ENCODE results near the gene GLYAT.

Gene GLYAT

GRCh38 chr11:58768137-58768536 is 36.4 kb upstream of the GLYAT start:
- no peak overlapping the region for H3K4me3 Mint-ChIP-seq
- ATAC-seq (replicated peaks): no peak

GRCh38 chr11:58765078-58765477 is 33.3 kb upstream of the GLYAT start:
- Mint-ChIP-seq H3K27ac (no peak overlapping the region), H3K4me3 (no peak overlapping the region), H3K4me1 (ENCODE audit: low read depth in 2 of 2) (peaks cover 0 to 2% of the 10 kb centered on the region in 2 donors), H3K27me3 (peaks cover 38 to 41% of the 10 kb centered on the region in 2 donors), H3K9me3 (no peaks in the 10 kb centered on the region), H3K36me3 (ENCODE audit: insufficient read depth) (no peaks in the 10 kb centered on the region)
- ATAC-seq (replicated peaks) (no peak), DNase-seq (no peak)

More at GRCh38 chr11:58768137-58768536, 36.4 kb upstream of the GLYAT start:
- Mint-ChIP-seq H3K9me3 (no peaks in the 10 kb centered on the region), H3K4me1 (ENCODE audit: low read depth in 2 of 2) (peaks cover 0 to 4% of the 10 kb centered on the region in 2 donors), H3K36me3 (ENCODE audit: insufficient read depth) (no peaks in the 10 kb centered on the region), H3K27ac (no peak overlapping the region), H3K27me3 (peaks cover 53 to 54% of the 10 kb centered on the region in 2 donors)
- no peak for DNase-seq

- Mint-ChIP-seq H3K27ac (no peak overlapping the region), H3K27me3 (peaks cover 35 to 38% of the 10 kb centered on the region in 2 donors), H3K4me1 (ENCODE audit: low read depth in 2 of 2) (no peaks in the 10 kb centered on the region), H3K36me3 (ENCODE audit: insufficient read depth) (no peaks in the 10 kb centered on the region), H3K9me3 (no peaks in the 10 kb centered on the region), H3K4me3 (no peak overlapping the region)
- ATAC-seq (replicated peaks): no peak
- no peak for DNase-seq
Observed at GRCh38 chr11:58763120-58763490, 31.4 kb upstream of the GLYAT start.

DNA sequence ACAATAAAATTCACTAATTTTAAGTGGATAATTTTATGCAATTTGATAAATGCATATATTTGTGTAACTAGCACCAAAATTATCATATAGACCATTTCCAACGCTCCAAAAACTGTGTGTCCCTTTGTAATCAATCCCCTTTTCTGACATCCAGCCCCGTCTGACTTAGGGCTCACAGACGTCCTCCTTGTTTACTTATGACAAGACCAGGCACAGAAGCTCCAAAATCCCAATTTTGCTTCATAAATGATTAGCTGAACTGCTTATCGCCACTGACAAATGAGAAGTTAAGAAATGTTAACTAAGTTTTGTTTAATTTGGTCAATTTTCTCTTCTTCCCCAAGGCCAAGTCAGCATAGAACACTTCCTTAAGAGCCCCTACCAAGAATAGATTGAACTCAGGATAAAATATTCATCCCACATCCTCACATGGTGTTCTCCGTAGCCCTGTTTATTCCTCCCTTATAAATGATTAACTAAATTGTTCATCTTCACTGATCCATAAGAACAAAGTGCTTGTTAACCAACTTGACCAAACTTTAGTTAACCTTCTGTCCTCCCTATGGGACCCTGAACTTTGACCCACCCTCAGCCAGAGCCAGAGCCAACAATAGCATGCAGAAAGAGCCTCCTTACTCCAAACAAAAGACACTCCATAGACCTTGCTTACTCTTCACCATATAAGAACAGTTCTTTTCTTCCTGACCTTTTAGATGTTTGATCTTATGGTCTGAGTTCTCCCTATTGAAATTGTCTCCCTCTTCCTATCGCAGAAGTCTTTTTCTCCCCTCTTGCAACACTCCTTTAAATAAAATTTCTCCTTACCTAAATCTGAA is 30.8 kb upstream of the GLYAT start:
- no peak overlapping the region for H3K27ac Mint-ChIP-seq
- DNase-seq (no peak), ATAC-seq (replicated peaks) (no peak)
- no peaks in the 10 kb centered on the region for H3K36me3 Mint-ChIP-seq (ENCODE audit: insufficient read depth)
- peaks cover 33 to 38% of the 10 kb centered on the region in 2 donors for H3K27me3 Mint-ChIP-seq
- no peaks in the 10 kb centered on the region for H3K4me1 Mint-ChIP-seq (ENCODE audit: low read depth in 2 of 2)
- H3K9me3 Mint-ChIP-seq: no peaks in the 10 kb centered on the region
- no peak overlapping the region for H3K4me3 Mint-ChIP-seq

GRCh38 chr11:58757439-58757838 is 25.7 kb upstream of the GLYAT start:
- H3K4me1 Mint-ChIP-seq (ENCODE audit: low read depth in 2 of 2): no peaks in the 10 kb centered on the region
- DNase-seq (no peak), ATAC-seq (replicated peaks) (no peak)
- no peaks in the 10 kb centered on the region for H3K9me3 Mint-ChIP-seq
- H3K27me3 Mint-ChIP-seq: peaks cover 9 to 18% of the 10 kb centered on the region in 2 donors
- no peak overlapping the region for H3K4me3 Mint-ChIP-seq
- H3K36me3 Mint-ChIP-seq (ENCODE audit: insufficient read depth): no peaks in the 10 kb centered on the region
- H3K27ac Mint-ChIP-seq: no peak overlapping the region

GRCh38 chr11:58745705-58746364 is 14.1 kb upstream of the GLYAT start:
- ATAC-seq (replicated peaks) (no peak), DNase-seq (no peak)
- H3K4me3 Mint-ChIP-seq: no peak overlapping the region
- no peaks in the 10 kb centered on the region for H3K4me1 Mint-ChIP-seq (ENCODE audit: low read depth in 2 of 2)
- H3K36me3 Mint-ChIP-seq (ENCODE audit: insufficient read depth): no peaks in the 10 kb centered on the region
- peaks cover 18 to 29% of the 10 kb centered on the region in 2 donors for H3K27me3 Mint-ChIP-seq
- peaks cover 3 to 4% of the 10 kb centered on the region in 2 donors for H3K9me3 Mint-ChIP-seq
- no peak overlapping the region for H3K27ac Mint-ChIP-seq

DNA sequence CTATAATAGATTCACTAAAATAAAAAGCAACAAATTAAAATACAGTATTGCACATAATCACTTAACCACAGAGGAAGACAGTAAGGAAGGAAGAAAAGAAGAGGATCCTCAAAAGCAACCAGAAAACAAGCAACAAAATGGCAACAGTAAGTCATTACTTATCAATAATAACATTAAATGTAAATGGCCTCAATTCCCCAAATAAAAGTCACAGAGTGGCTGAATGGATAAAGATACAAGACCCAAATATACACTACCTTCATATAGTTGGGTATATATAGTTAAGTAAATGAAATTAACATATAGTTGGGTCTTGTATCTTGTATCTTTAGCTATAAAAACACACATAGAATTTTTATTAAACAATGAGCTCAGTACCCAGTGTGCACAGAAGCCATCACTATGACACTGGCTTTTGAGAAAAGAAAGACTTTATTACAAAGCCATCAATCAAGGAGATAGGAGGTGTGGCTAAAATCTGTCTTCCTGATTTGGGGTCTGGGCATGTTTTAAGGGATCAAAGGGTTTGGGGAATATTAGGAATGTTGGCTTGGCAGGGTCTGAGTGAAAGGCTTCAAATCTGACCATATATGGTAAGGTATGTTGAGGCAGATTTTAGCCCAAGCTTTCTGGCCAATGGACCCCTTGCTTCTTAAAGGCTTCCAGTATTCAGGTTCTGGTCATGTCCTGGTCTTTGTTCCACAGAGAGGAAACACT is 13.4 kb upstream of the GLYAT start:
- DNase-seq: no peak
- peaks cover 5 to 8% of the 10 kb centered on the region in 2 donors for H3K9me3 Mint-ChIP-seq
- no peak overlapping the region for H3K27ac Mint-ChIP-seq
- H3K27me3 Mint-ChIP-seq: peaks cover 19 to 29% of the 10 kb centered on the region in 2 donors
- no peaks in the 10 kb centered on the region for H3K36me3 Mint-ChIP-seq (ENCODE audit: insufficient read depth)
- H3K4me1 Mint-ChIP-seq (ENCODE audit: low read depth in 2 of 2): no peaks in the 10 kb centered on the region
- no peak overlapping the region for H3K4me3 Mint-ChIP-seq
- no peak for ATAC-seq (replicated peaks)

DNA sequence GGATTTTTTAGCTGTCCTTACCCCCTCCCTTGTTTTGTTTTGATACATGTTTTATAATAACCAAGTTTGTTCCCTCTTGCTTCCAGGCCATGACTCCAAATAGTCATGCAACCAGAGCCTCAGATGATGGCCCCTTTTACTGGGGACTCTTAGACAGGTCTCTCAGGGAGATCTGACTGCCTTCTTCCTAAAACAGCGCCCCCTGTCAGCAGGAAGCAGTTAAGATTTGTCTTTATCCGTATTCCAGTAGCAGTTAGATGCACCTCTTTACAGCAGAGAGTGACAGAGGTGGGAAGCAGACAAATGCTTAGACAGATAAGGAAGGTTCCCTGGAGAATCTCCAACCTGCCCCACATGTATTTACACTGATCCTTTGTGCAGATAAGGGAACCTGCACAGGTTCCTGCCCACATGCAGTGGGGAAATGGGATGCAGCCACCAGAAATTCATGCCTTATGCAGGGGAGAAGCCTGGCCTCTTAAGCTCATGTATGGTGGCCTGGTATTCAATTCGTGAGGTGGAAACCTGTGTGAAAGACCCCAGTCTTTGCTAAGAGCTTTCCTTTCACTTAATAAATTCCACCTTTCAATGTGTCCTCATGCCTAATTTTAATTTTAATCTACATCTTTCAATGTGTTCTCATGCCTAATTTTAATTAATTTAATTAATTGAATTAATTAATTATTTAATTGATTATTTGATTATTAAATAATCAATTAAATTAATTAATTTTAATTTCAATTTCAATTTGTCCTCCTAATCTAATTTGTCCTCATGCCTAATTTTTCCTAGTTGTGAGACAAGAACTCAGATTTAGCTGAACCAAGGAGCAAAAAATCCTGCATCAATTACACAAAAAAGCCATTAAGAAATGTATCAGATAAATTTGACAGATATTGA is 11.5 kb upstream of the GLYAT start:
- DNase-seq (no peak), ATAC-seq (replicated peaks) (no peak)
- Mint-ChIP-seq H3K9me3 (peaks cover 5 to 8% of the 10 kb centered on the region in 2 donors), H3K4me3 (no peak overlapping the region), H3K27me3 (peaks cover 10 to 29% of the 10 kb centered on the region in 2 donors), H3K36me3 (ENCODE audit: insufficient read depth) (no peaks in the 10 kb centered on the region), H3K27ac (no peak overlapping the region), H3K4me1 (ENCODE audit: low read depth in 2 of 2) (no peaks in the 10 kb centered on the region)

DNA sequence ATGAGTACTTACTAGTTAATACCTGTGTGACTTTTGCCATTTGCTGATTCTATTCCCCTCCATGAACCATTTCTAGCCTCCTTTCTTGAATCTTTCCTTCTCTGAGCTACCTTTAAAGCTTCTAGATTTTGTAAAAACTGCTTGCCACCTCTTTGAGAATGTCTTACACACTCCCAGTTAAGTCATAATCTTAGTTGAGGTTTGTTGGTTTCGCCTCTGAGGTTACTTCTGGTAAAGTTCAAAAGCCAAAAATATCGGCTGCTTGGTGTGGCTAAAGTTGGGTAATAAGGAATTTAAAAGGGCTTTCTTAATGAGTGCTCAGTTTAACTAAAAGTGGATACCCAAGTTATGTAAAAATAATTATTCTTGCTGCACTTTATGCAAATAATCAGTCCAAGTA is 10.4 kb upstream of the GLYAT start:
- Mint-ChIP-seq H3K9me3 (peaks cover 5 to 8% of the 10 kb centered on the region in 2 donors), H3K36me3 (ENCODE audit: insufficient read depth) (no peaks in the 10 kb centered on the region), H3K4me1 (ENCODE audit: low read depth in 2 of 2) (no peaks in the 10 kb centered on the region), H3K27ac (no peak overlapping the region), H3K27me3 (peaks cover 11 to 24% of the 10 kb centered on the region in 2 donors), H3K4me3 (no peak overlapping the region)
- DNase-seq (no peak), ATAC-seq (replicated peaks) (no peak)

GRCh38 chr11:58741127-58741526 is 9.4 kb upstream of the GLYAT start:
- Mint-ChIP-seq H3K4me3 (no peak overlapping the region), H3K27ac (no peak overlapping the region), H3K36me3 (ENCODE audit: insufficient read depth) (no peaks in the 10 kb centered on the region), H3K27me3 (peaks cover 19 to 28% of the 10 kb centered on the region in 2 donors), H3K4me1 (ENCODE audit: low read depth in 2 of 2) (no peaks in the 10 kb centered on the region), H3K9me3 (peaks cover 5 to 8% of the 10 kb centered on the region in 2 donors)
- no peak for ATAC-seq (replicated peaks)
- no peak for DNase-seq

GRCh38 chr11:58740447-58740846 is 8.7 kb upstream of the GLYAT start:
- Mint-ChIP-seq H3K9me3 (peaks cover 5 to 8% of the 10 kb centered on the region in 2 donors), H3K27me3 (peaks cover 23 to 35% of the 10 kb centered on the region in 2 donors), H3K4me3 (no peak overlapping the region), H3K4me1 (ENCODE audit: low read depth in 2 of 2) (no peaks in the 10 kb centered on the region), H3K36me3 (ENCODE audit: insufficient read depth) (no peaks in the 10 kb centered on the region), H3K27ac (no peak overlapping the region)
- ATAC-seq (replicated peaks): no peak
- no peak for DNase-seq

DNA sequence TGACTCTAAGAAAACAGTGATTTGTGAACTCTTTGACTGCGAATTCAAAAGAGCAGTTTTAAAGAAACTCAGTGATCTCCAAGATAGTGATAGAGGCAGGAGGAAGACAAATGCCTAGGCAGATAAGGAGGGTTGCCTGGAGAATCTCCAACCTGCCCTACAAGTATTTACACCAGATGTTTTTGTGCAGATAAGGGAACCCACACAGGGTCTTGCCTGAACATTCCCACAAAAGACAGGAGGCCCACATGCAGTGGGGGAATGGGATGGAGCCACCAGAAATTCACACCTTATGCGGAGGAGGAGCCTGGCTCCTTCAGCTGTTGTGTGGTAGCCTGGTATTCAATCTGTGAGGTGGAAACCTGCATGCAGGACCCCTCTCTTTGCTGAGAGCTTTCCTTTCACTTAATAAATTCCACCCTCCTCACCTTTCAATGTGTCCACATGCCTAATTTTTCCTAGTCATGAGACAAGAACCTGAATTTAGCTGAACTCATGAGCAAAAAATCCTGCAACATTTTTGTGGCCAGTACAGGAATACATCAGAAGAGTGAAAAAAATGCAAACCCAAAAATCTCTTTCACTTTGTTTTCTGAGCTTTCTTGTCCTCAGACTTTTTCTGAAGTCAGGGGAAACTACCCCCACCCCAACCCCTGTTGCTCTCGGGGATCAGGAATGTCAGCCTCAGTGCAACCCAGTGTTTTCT is 8.1 kb upstream of the GLYAT start:
- Mint-ChIP-seq H3K27me3 (peaks cover 29 to 41% of the 10 kb centered on the region in 2 donors), H3K36me3 (ENCODE audit: insufficient read depth) (no peaks in the 10 kb centered on the region), H3K4me3 (no peak overlapping the region), H3K9me3 (peaks cover 5 to 8% of the 10 kb centered on the region in 2 donors), H3K4me1 (ENCODE audit: low read depth in 2 of 2) (no peaks in the 10 kb centered on the region), H3K27ac (no peak overlapping the region)
- no peak for DNase-seq
- ATAC-seq (replicated peaks): no peak
